Sigmoid colon (tissue), 7 donors: Measurements from ENCODE around the gene PTPRD. TPM values are rescaled to one million over a fixed set of nuclear protein-coding genes. Genes with fewer than 3 reads are reported as not detected.

Experiments
- DNase-seq: peaks from one replicate; pipeline ENCODE4 v3.0.0-alpha.2; 2019
- H3K27ac ChIP-seq, 4 donors: fragments of 200-600 bp; sonication (generic); one replicate each; pipeline ENCODE4 v1.5.1; 2016 to 2019; ENCODE audit warnings: mild to moderate bottlenecking in 1 of 4
- H3K27me3 ChIP-seq, 3 donors: fragments of 200-600 bp; sonication (generic); one replicate each; pipeline ENCODE4 v1.5.1; 2019; ENCODE audit warnings: mild to moderate bottlenecking in 1 of 3
- H3K36me3 ChIP-seq, 4 donors: fragments of 200-600 bp; sonication (generic); one replicate each; pipeline ENCODE4 v1.5.1; 2016 to 2019
- H3K4me1 ChIP-seq, 4 donors: fragments of 200-600 bp; sonication (generic); one replicate each; pipeline ENCODE4 v1.5.1; 2017 to 2019
- H3K4me3 ChIP-seq, 4 donors: fragments of 200-600 bp; sonication (generic); one replicate each; pipeline ENCODE4 v1.5.1; 2017 to 2019; ENCODE audit warnings: mild to moderate bottlenecking in 2 of 4, moderate library complexity in 1 of 4
- H3K9me3 ChIP-seq, 4 donors: fragments of 200-600 bp in 3 of 4; sonication (generic) in 3 of 4; one replicate each; pipeline versions ENCODE4 v1.5.1 to v1.6.1; 2013 to 2019
- CTCF ChIP-seq, 4 experiments: fragments of 450-650 bp in 3 of 4; fragments of 200-600 bp in 1 of 4; IDR thresholded peaks; one replicate each; pipeline ENCODE4 v1.5.1; 2016 to 2019; ENCODE audit warnings: antibody characterized with exemption in 4 of 4, mild to moderate bottlenecking in 3 of 4, moderate library complexity in 2 of 4
- EP300 ChIP-seq, 4 donors: sonication (generic); formaldehyde crosslinking; IDR thresholded peaks; one replicate each; pipeline ENCODE4 v1.6.1; 2017; ENCODE audit warnings: antibody characterized with exemption in 4 of 4
- POLR2A ChIP-seq, 2 donors: fragments of 450-650 bp; IDR thresholded peaks; one replicate each; pipeline ENCODE4 v1.6.1; 2016; ENCODE audit warnings: antibody characterized with exemption in 2 of 2, mild to moderate bottlenecking in 2 of 2, moderate library complexity in 2 of 2
- POLR2AphosphoS5 ChIP-seq, 4 donors: sonication (generic); formaldehyde crosslinking; IDR thresholded peaks; one replicate each; pipeline ENCODE4 v1.6.1; 2017; ENCODE audit warnings: antibody characterized with exemption in 4 of 4
- WGBS, 2 donors: extraction: QIAGEN DNeasy Blood & Tissue Kit; methylation state at CpG; one replicate each; pipeline ENCODE4 v1.1.7; 2013; 5-methylcytosine and 5-hydroxymethylcytosine counted together
- intact Hi-C: fragments of 100-400 bp; cut with DNase I; formaldehyde crosslinking; loops from one replicate; pipeline ENCODE4 v1.15.1; 2023
- polyA plus RNA-seq, 3 donors: library from polyadenylated mRNA; stranded (reverse); fragments of 200-250 nt; gene quantifications; one replicate each; pipeline ENCODE4 v1.2.3, GENCODE V29; 2013
- total RNA-seq, 4 donors: library from RNA; depleted of rRNA; stranded (reverse); fragments of >200 nt; gene quantifications; one replicate each; pipeline ENCODE4 v1.1.0, GENCODE V29; 2016
- donor health status: healthy with polysubstance abuse.
- donor health status: Bipolar disorder and iron deficiency.
- donor health status: healthy.

The PTPRD gene
- total and polyA plus RNA-seq, 7 donors: 1.2 to 18.3 (median 6.3) TPM

GRCh38 chr9:9133526-9133925 lies 1479.3 kb downstream of the PTPRD start:
- Histone ChIP-seq H3K27ac (no peak overlapping the region), H3K4me3 (no peak overlapping the region), H3K4me1 (no peaks in the 10 kb centered on the region), H3K9me3 (no peaks in the 10 kb centered on the region), H3K36me3 (no peaks in the 10 kb centered on the region), H3K27me3 (no peaks in the 10 kb centered on the region)
- intact Hi-C loops: no loop called here
- DNase-seq: no peak
- TF ChIP-seq CTCF (IDR thresholded peaks at IDR 0.05): no peak
- TF ChIP-seq POLR2AphosphoS5 (IDR thresholded peaks at IDR 0.05): no peak
- TF ChIP-seq POLR2A (IDR thresholded peaks at IDR 0.05): no peak
- TF ChIP-seq EP300 (IDR thresholded peaks at IDR 0.05): no peak
- 80 to 92% methylated on average over 3 of the region's 3 CpGs for WGBS, 2 donors

- H3K9me3 ChIP-seq: no peaks in the 10 kb centered on the region
- H3K36me3 ChIP-seq: no peaks in the 10 kb centered on the region
- 35 to 40% methylated on average over 2 of the region's 2 CpGs for WGBS, 2 donors
- H3K27ac ChIP-seq: no peak overlapping the region
- no peak for TF ChIP-seq EP300 (IDR thresholded peaks at IDR 0.05)
- no peak for TF ChIP-seq CTCF (IDR thresholded peaks at IDR 0.05)
- TF ChIP-seq POLR2AphosphoS5 (IDR thresholded peaks at IDR 0.05): no peak
- TF ChIP-seq POLR2A (IDR thresholded peaks at IDR 0.05): no peak
- intact Hi-C loops: no loop called here
- no peak overlapping the region for H3K4me3 ChIP-seq
- no peaks in the 10 kb centered on the region for H3K27me3 ChIP-seq
- no peaks in the 10 kb centered on the region for H3K4me1 ChIP-seq
- no peak for DNase-seq
Measured at GRCh38 chr9:9124616-9125015, 1488.2 kb downstream of the PTPRD start.

GRCh38 chr9:9122230-9122875 lies 1490.4 kb downstream of the PTPRD start:
- Histone ChIP-seq H3K27ac (no peak overlapping the region), H3K27me3 (no peaks in the 10 kb centered on the region), H3K4me1 (no peaks in the 10 kb centered on the region), H3K4me3 (no peak overlapping the region), H3K9me3 (no peaks in the 10 kb centered on the region), H3K36me3 (no peaks in the 10 kb centered on the region)
- WGBS, 2 donors: 81 to 83% methylated on average over 3 of the region's 3 CpGs
- intact Hi-C loops: no loop called here
- no peak for DNase-seq
- TF ChIP-seq CTCF (IDR thresholded peaks at IDR 0.05) (no peak), EP300 (IDR thresholded peaks at IDR 0.05) (no peak), POLR2AphosphoS5 (IDR thresholded peaks at IDR 0.05) (no peak), POLR2A (IDR thresholded peaks at IDR 0.05) (no peak)

- H3K27ac ChIP-seq: no peak overlapping the region
- no peak overlapping the region for H3K4me3 ChIP-seq
- no peak for DNase-seq
- H3K4me1 ChIP-seq: no peaks in the 10 kb centered on the region
- H3K9me3 ChIP-seq: no peaks in the 10 kb centered on the region
- no peak for TF ChIP-seq CTCF (IDR thresholded peaks at IDR 0.05)
- H3K36me3 ChIP-seq: no peaks in the 10 kb centered on the region
- intact Hi-C loops: no loop called here
- H3K27me3 ChIP-seq: no peaks in the 10 kb centered on the region
- 10 to 56% methylated on average over 2 of the region's 2 CpGs for WGBS, 2 donors
Measured at GRCh38 chr9:9117866-9118265, 1494.9 kb downstream of the PTPRD start.
